Endometrium (tissue), 2 donors: Measurements from ENCODE around the gene AP2S1.
"Not testable (repeated sequence)": the region's sequence is repeated elsewhere in the genome, so short reads cannot be mapped to it uniquely, and the experiment has no call there.

Experiments used
- FAIRE-seq: peaks from 2 replicates; lab custom pipeline; 2012; peaks lifted over from hg19 to GRCh38; lab: Jason Lieb, UNC
- donor health status: control.
- donor health status: control.

The AP2S1 gene

GRCh38 chr19:46867170-46867569, 16.5 kb upstream of the AP2S1 start:
- FAIRE-seq, result no peak

GRCh38 chr19:46866407-46867136, 15.9 kb upstream of the AP2S1 start:
- no peak for FAIRE-seq

- no peak for FAIRE-seq
Measured at GRCh38 chr19:46863818-46864629, 13.4 kb upstream of the AP2S1 start.

GRCh38 chr19:46862974-46863632, 12.5 kb upstream of the AP2S1 start:
- FAIRE-seq, result no peak

GRCh38 chr19:46862503-46862834, 11.8 kb upstream of the AP2S1 start:
- FAIRE-seq, result no peak

GRCh38 chr19:46861691-46862502, 11.3 kb upstream of the AP2S1 start:
- no peak for FAIRE-seq

- FAIRE-seq, result no peak
Measured at GRCh38 chr19:46860846-46861690, 10.4 kb upstream of the AP2S1 start, which contains the start of gene ARHGAP35. TSS of gene ARHGAP35 (plus strand) at chr19:46860997. CDS start at chr19:46918676, 57,679 bp downstream.

- FAIRE-seq, result peak; percentile 94
Measured at GRCh38 chr19:46860125-46860845, 9.6 kb upstream of the AP2S1 start.

GRCh38 chr19:46859637-46860124, 9.0 kb upstream of the AP2S1 start:
- FAIRE-seq, result no peak

GRCh38 chr19:46856062-46857022, 5.7 kb upstream of the AP2S1 start:
- FAIRE-seq, result peak; percentile 86

- FAIRE-seq, result not testable (repeated sequence)
Measured at GRCh38 chr19:46854698-46855097, 4.1 kb upstream of the AP2S1 start.

GRCh38 chr19:46852830-46853229, 2.2 kb upstream of the AP2S1 start:
- FAIRE-seq, result no peak

GRCh38 chr19:46849610-46850009, 1.0 kb downstream of the AP2S1 start:
- no peak for FAIRE-seq

- no peak for FAIRE-seq
Measured at GRCh38 chr19:46848389-46848788, 2.3 kb downstream of the AP2S1 start.

GRCh38 chr19:46847528-46847927, 3.1 kb downstream of the AP2S1 start:
- FAIRE-seq, result no peak

- no peak for FAIRE-seq
Measured at GRCh38 chr19:46845959-46846459, 4.6 kb downstream of the AP2S1 start.

- no peak for FAIRE-seq
Measured at GRCh38 chr19:46844067-46844489, 6.6 kb downstream of the AP2S1 start.

GRCh38 chr19:46842791-46843190, 7.9 kb downstream of the AP2S1 start:
- FAIRE-seq, result no peak
